Left renal pelvis (tissue), 4 donors: ENCODE results near the gene AKNA. TPM values are rescaled to one million over a fixed set of nuclear protein-coding genes. Genes with fewer than 3 reads are reported as not detected.

Experiments used
- DNase-seq, 4 donors: peaks; one replicate each; pipeline ENCODE4 v3.0.0-alpha.2; 2013; ENCODE audit warnings: low read depth in 4 of 4, low spot score in 3 of 4
- polyA plus RNA-seq, 4 donors: library from polyadenylated mRNA; unstranded; fragments of 120-200 nt; gene quantifications; one replicate each; pipeline ENCODE4 v1.2.1, GENCODE V29; 2013; ENCODE audit not compliant: insufficient read length in 4 of 4

The AKNA gene
- polyA plus RNA-seq, 4 donors = 10.8 to 15.7 (median 14.1) TPM

DNA sequence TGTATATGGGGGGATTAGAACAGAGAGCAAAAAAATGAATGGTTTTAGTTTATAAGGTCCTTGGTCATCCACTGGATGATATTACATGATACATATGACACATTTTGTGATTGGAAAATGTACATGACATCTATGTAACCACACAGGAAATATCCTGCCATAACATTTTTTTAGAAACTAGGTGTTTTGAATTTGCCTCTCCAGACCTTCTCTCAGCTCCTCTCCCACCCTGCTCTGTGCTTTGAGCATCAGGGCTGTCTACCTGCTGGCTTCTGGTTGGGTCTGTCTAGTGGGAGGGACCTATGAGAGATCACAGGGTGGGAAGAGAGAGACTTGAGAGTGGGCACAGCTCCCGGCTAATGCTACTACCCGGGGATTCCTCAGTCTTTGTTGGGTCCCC is 24.4 kb downstream of the AKNA start:
- DNase-seq = no peak

DNA sequence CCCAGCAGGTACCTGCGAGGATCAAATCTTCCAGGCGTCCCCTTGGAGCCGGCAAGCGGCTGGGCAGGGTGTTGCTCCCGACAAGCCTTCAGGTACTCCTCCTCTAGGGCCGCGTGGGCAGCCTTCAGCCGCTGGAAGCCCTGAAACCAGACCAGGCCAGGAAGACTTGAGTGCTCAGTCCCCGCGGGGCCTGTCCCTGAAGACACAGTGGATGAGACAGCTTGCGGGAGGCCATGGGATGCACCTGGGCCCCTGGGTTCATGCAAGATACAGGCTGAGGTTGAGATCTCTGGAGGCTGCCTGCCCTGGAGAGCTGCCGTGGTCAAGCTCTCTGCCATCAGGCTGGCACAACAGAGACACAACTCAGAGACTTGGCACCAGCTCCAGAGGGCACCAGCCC is 25.4 kb downstream of the AKNA start:
- DNase-seq = no peak

DNA sequence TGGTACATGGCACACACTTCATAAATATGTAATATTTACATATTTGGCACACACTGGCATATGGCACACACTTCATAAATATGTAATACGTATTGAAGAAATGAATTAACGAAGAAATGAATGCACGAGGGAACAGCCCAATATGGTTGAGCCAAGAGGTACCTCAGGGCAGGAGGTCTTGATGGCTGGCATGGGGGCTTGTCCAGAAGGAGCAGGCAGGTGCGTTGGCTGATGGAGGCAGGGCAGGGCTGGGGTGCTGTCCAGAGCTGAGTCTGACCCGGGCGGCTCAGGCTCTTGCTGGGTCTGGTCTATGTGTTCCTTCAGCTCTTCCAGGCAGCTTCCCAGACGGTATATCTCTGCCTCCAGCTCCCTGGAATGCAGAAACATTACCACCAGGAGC is 26.2 kb downstream of the AKNA start:
- DNase-seq = no peak

DNA sequence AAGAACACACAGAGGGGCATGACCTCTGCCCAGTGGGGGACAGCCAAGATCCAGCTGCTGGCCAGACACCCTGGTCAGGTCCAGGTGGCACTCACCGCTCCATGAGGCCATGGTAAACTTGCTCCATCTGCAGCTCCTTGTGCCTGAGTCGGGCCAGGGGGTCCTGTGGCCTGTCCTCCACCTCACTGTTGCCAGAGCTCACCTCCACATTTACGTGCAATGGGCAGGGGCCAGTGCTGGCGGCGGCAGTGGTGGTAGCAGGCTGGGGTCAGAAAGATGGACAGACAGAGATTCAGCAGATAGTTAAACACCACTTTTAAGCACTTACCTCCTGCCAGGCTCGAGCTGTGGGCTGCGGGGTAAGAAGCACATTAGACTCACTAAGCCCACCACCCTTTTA is 28.0 kb downstream of the AKNA start:
- DNase-seq = no peak

DNA sequence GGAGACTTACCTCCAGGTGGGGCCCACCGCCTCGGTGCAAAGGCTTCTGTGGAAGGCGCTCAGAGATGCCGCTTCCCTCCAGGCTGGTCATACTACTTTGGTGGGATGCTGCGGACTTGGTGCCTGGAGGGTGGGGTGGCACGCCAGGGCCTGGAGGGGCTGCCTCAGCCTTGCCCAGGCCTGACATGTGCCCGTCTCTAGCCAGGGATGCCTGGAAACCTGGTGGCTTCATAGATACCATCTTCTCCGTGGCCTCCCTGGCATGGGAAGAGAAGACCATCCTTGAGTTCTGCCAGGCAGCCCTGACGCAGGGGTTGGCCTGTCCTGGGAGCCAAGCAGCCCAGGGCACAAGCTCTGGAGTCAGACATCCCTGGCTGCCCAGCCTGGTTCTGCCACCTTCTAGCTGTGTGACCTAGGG is 29.9 kb downstream of the AKNA start:
- DNase-seq = no peak

DNA sequence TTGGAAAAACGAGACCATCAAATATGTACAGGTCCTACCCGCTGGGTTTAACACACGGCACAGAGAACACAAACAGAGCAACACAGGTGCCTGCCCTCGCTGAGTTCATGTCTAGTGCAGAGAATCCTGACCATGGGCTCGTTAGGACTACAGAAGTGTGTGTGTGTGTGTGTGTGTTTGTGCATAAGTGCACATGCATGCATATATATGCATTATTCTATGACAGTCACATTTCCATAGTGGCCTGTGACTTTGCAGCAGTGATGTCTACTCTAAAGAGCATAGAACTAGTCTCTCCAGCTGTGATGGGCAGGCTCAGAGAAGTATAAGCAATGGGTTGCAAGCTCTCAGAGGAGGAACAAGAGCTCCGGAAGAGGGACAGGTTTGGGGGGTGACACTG is 30.4 kb downstream of the AKNA start:
- no peak for DNase-seq

- DNase-seq = no peak
These were observed 31.0 kb downstream of the AKNA start for GRCh38 chr9:114356792-114357191.

DNA sequence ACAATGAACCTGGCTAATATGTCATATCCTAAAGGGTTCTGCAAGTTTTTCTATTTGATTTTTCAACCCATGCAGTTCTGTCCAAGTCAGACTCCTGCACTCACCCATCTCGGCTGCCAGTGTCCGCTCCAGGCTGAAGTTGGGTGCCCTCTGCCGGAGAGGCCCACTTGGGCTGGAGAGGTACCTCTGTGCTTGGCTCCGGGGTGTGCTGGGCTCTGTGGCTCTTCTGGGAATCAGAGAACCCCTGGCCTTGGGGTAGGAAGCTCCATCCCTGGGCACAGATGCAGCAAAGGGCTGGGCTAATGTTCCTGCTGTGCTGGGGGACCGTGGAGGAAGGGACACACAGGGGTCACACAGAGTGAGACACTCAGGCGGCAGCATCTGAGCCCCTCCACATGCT is 32.0 kb downstream of the AKNA start:
- no peak for DNase-seq

DNA sequence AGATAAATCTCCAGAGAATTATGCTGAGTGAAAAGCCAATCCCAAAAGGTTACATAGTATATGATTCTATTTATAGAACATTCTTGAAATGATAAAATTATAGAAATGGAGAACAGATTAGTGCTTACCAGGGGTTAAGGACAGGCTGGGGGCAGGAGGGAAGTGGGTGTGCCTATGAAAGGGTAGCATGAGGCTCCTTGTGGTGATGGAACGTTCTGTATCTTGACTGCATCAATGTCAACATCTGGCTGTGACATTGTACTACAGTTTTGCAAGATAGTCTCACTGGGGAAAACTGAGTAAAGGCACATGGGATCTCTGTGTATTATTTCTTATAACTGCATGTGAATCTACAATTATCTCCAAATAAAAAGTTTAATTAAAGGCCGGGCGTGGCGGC is 35.9 kb downstream of the AKNA start:
- no peak for DNase-seq

- DNase-seq = no peak
These were observed 37.0 kb downstream of the AKNA start for GRCh38 chr9:114350636-114351401.

DNA sequence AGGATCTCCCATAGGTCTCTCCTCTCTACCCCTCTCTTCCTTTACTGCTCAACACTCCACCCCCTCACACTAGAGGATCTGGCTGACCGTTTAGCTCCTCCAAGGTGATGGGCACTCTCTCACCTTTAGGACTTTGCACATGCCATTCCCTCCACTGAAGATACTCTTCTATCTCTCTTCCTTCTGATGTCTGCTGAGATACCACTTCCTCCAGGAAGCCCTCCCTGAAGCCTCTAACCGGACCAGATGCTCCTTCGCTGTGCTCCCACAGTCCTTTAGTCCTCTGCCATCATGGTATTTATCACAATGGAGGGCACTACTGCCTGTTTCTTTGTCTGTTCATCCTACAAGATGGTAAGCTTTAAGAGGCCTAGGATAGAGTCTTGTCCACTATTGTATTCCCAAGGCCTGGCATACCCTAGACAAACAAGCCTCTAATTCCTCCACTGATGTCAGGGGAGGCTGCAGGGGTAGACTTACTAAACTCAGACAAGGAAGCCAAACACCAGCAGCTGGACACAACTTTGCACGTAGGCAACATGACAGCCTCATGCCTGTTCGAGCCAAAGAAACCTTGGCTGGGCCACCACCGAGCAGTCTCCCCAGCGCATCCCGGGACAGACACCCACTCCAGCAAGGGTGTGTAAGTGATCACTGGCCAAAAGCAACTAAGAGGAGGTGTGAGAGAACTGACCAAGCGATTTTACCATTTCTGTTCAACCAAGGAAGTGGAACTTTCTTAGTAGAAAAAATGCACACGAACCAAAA is 37.9 kb downstream of the AKNA start:
- DNase-seq = no peak

DNA sequence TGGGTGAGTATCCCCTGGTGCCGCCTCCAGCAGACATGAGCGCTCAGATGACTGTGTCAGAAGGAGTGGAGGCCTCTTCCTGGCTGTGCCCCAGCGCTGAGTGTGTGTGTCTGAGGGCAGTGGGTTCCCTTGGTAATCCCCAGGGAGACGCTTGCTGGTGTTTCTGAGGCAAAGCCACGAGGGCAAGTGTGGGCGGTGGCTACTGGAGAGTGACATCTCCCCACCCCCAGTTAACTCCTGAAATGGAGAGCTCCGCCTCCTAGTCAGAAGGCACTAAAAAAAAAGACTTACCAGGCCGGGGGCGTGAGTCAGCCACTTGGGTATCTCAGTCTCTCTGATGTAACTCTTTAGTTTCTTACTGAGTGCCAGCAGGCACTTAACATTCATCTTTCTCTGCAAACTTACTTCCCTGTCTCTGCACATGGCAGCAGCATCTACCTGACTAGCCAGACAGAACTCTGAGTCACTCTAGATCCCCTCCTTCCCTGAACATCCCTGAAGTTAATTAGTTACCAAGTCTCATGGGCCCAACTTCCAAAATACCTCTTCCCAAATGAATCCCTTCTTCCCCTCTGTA is 38.8 kb downstream of the AKNA start:
- DNase-seq = peak in 2 of 4 donors; percentile 53 to 57

DNA sequence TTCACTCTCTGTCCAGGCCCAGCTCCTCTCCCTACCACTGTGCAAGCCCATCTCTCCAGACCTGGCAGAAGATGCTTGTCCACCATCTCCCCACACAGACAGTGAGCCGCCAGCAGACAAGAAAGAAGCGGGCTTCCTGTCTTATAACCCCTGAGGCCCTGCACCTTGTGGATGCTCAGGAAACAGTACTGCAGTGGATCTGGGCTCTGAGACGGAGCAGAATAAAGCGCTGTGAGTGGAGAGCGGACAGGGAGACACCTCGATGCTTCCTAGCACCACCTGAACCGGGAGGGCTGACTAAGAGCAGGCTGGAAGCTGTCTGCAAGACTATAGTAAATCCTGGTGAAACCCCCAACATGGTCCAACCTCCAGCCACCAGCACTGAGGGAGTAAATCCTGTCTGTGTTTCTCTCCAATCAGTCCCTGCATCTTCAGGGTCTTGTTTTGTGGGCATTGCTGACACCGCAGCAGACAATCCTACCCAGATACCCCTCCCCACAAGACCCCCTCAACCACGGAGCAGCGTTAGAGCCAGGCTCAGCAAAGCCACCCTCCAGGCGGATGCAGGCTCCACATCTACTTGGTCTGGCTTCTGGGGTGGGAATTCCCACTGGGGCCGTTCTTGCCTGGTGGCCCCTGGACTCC is 39.4 kb downstream of the AKNA start:
- DNase-seq = no peak

DNA sequence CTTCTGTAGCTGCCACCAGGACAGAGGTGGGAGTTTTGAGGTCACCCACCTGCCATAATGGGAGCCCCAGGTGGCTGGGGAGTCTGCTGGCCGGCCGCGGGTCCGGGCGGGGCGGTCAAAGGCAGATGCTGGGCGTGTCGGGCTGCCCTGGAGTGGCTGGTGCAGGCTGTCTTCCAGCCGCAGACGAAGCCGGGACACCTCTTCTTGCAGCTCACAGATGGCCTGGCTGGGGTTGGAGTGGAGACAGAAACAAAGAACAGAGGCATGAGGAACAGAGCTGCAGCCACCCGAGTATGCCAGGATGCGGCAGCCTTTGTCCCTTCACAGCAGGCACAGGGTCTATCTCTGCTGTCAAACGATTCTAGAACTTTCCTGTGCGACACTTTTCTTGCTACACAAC is 40.1 kb downstream of the AKNA start:
- DNase-seq = no peak

GRCh38 chr9:114346146-114346545 is 41.6 kb downstream of the AKNA start:
- no peak for DNase-seq

DNA sequence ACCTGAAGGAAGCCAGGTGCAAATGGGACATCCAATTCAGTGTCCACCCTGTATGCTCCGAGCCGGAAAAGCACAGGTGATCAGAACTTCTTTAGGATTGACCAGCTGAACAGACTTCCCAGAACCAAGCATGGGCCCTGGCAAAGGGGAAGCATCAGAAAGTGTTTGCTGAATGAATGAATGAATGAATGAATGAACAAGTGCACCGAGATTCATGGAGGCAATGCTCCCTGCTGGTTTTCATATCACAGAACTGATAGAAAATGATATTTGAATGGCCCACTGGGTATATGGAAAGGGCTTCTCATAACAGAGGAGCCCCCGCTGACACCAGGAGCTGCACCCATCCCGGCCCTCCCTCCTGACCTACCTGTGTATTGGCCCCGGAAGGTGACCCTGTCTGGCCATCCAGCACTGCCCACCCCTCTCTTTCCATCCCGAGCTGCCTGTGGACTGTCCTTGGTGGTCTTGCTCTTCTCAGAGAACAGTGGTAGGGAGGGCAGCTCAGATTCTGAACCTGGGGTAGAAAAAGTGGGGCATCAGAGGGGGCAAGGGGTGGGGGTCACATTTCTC is 42.2 kb downstream of the AKNA start:
- no peak for DNase-seq

- no peak for DNase-seq
These were observed 43.1 kb downstream of the AKNA start for GRCh38 chr9:114344692-114345091.

DNA sequence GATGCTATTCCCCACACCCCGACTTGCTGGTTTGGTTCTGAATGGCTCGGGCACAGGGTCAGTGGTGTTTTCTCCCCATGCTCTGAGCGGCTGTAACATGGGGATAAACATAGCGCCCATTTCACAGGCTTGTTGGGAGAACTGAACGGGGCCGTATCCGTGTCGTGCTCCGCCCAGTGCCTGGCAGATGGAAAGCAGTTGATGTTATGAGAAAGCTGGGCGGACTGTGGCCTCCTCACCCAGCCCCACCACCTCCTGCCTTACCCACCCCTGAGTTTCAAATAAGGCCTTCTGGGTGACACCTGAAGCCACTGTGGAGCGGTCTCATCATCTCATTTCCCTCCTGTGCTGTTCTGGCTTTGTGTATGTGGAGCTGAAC is 43.6 kb downstream of the AKNA start:
- DNase-seq = no peak

- DNase-seq = no peak
These were observed 44.2 kb downstream of the AKNA start for GRCh38 chr9:114343471-114344187.

GRCh38 chr9:114342755-114343440 is 44.9 kb downstream of the AKNA start:
- no peak for DNase-seq
